K562 (cell line): Measurements from ENCODE around the gene ADRA1B. TPM values are rescaled to one million over a fixed set of nuclear protein-coding genes. Genes with fewer than 3 reads are reported as not detected.

Experiments
- ATAC-seq: fragments of 200-7000 bp; cut with Tn5 transposase; 3 replicates; pipeline ENCODE4 v1.9.1; 2020; ENCODE audit warnings: moderate library complexity
- BruUV-seq: library from RNA; stranded (reverse); fragments of 400-500 nt; replicated peaks from 2 replicates; lab custom pipeline; 2021; lab: Mats Ljungman, UMichigan
- CTCF ChIA-PET: fragments of 300-600 bp; formaldehyde crosslinking; extraction: SDS; loops from one replicate; lab custom pipeline; 2021; ENCODE audit warnings: low intra/inter-chr PET ratio; lab: Yijun Ruan, JAX
- POLR2A ChIA-PET: fragments of 300-600, 350-650 bp; sonication (Branson Sonifier 250); formaldehyde crosslinking; extraction: SDS; loops from one replicate; lab custom pipeline; 2021; ENCODE audit warnings: antibody characterized with exemption, inconsistent platforms; lab: Yijun Ruan, JAX
- DNase-seq, 4 experiments: peaks; one replicate each; pipeline versions ENCODE4 v3.0.0 to v3.0.0-alpha.2; 2011 to 2018; ENCODE audit warnings: low spot score in 3 of 4, mixed read lengths in 3 of 4; ENCODE audit errors: extremely low read depth in 1 of 4
- FAIRE-seq: peaks from 2 replicates; lab custom pipeline; 2011; peaks lifted over from hg19 to GRCh38; lab: Jason Lieb, UNC
- H2AFZ ChIP-seq: 2 replicates; pipeline ENCODE4 v1.6.0; 2011; ENCODE audit warnings: low read depth, low read length, control low read depth, inconsistent platforms
- H3K27ac ChIP-seq: fragments of 200-600 bp; 3 replicates; pipeline ENCODE4 v1.8.0; 2011; ENCODE audit warnings: low read depth, mild to moderate bottlenecking, control low read depth, inconsistent platforms, low read length, moderate library complexity, mixed read lengths; ENCODE audit errors: extremely low read depth
- H3K27me3 ChIP-seq, 2 experiments: fragments of 300-600 bp in 1 of 2; 2 replicates in 1 of 2; 3 replicates in 1 of 2; pipeline versions ENCODE4 v1.6.0 to v1.8.0; 2011; ENCODE audit warnings: inconsistent platforms in 2 of 2, low read length in 2 of 2, mild to moderate bottlenecking in 1 of 2, mixed read lengths in 1 of 2, moderate library complexity in 1 of 2; ENCODE audit not compliant: control insufficient read depth in 2 of 2, insufficient read depth in 2 of 2
- H3K36me3 ChIP-seq: fragments of 300-600 bp; 3 replicates; pipeline ENCODE4 v1.8.0; 2011; ENCODE audit warnings: mild to moderate bottlenecking, low read length, inconsistent platforms; ENCODE audit not compliant: control insufficient read depth, insufficient read depth
- H3K4me1 ChIP-seq, 2 experiments: fragments of 200-600 bp in 1 of 2; replicated peaks in 1 of 2; 2 replicates in 1 of 2; 3 replicates in 1 of 2; pipeline versions ENCODE4 v1.5.1 to v1.8.0; 2011; ENCODE audit warnings: inconsistent platforms in 2 of 2, low read length in 2 of 2, mild to moderate bottlenecking in 1 of 2, mixed read lengths in 1 of 2, moderate library complexity in 1 of 2; ENCODE audit not compliant: control insufficient read depth in 2 of 2, insufficient read depth in 2 of 2
- H3K4me2 ChIP-seq: 2 replicates; pipeline ENCODE4 v1.6.1; 2011; ENCODE audit warnings: low read length, control low read depth, inconsistent platforms, mixed read lengths; ENCODE audit not compliant: insufficient read depth
- H3K4me3 ChIP-seq: fragments of 200-600 bp; sonication (generic), shearing (Covaris generic); 2 replicates; pipeline ENCODE4 v1.5.1; 2016; ENCODE audit warnings: control low read depth, inconsistent platforms
- H3K79me2 ChIP-seq: fragments of 200-600 bp; 3 replicates; pipeline ENCODE4 v1.8.0; 2011; ENCODE audit warnings: low read length, inconsistent platforms; ENCODE audit not compliant: control insufficient read depth, insufficient read depth
- H3K9ac ChIP-seq, 2 experiments: 2 replicates each; pipeline versions ENCODE4 v1.6.0 to v1.6.1; 2011; ENCODE audit warnings: low read depth in 2 of 2, low read length in 2 of 2, control low read depth in 1 of 2, inconsistent platforms in 1 of 2, mild to moderate bottlenecking in 1 of 2, mixed read lengths in 1 of 2; ENCODE audit not compliant: insufficient read depth in 1 of 2
- H3K9me1 ChIP-seq: one replicate; pipeline ENCODE4 v1.6.0; 2011; ENCODE audit warnings: inconsistent platforms, mild to moderate bottlenecking, low read length, moderate library complexity; ENCODE audit not compliant: control insufficient read depth, insufficient read depth
- H3K9me3 ChIP-seq: replicated peaks from 2 replicates; pipeline ENCODE4 v1.5.1; 2011; ENCODE audit warnings: low read depth, low read length, inconsistent platforms; ENCODE audit not compliant: control insufficient read depth, insufficient read depth
- H4K20me1 ChIP-seq: replicated peaks from 2 replicates; pipeline ENCODE4 v1.6.1; 2011; ENCODE audit warnings: low read length, inconsistent platforms, mixed read lengths; ENCODE audit not compliant: control insufficient read depth, insufficient read depth
- CEBPB ChIP-seq: fragments of 450-650 bp; IDR thresholded peaks from 2 replicates; pipeline ENCODE4 v1.6.1; 2016; ENCODE audit warnings: missing genetic modification characterization, missing compliant biosample characterization
- CHD1 ChIP-seq: fragments of 200-600 bp; sonication (generic); IDR thresholded peaks from one replicate; pipeline ENCODE4 v1.6.1; 2012; ENCODE audit warnings: mild to moderate bottlenecking, moderate library complexity, low read length, inconsistent platforms
- FOSL1 ChIP-seq: fragments of 200-800 bp; sonication (Bioruptor generic); conservative IDR thresholded peaks from 2 replicates; pipeline ENCODE4 v1.6.1; 2016; ENCODE audit warnings: missing genetic modification characterization, missing compliant biosample characterization
- HSF4 ChIP-seq: fragments of 250-450 bp; sonication (Bioruptor Pico); IDR thresholded peaks from 2 replicates; pipeline ENCODE4 v2.1.2; 2022; ENCODE audit warnings: mild to moderate bottlenecking, moderate library complexity, borderline replicate concordance
- IFI16 ChIP-seq: fragments of 250-450 bp; sonication (Bioruptor Pico); IDR thresholded peaks from 2 replicates; pipeline ENCODE4 v2.1.2; 2022; ENCODE audit warnings: mild to moderate bottlenecking, inconsistent platforms
- KDM5B ChIP-seq: fragments of 200-600 bp; sonication (generic); IDR thresholded peaks from 2 replicates; pipeline ENCODE4 v1.6.1; 2012; ENCODE audit warnings: low read depth, mild to moderate bottlenecking, moderate library complexity, low read length, control low read depth, inconsistent platforms; ENCODE audit not compliant: insufficient replicate concordance
- PHB2 ChIP-seq: fragments of 450-650 bp; IDR thresholded peaks from 2 replicates; pipeline ENCODE4 v1.6.1; 2017; ENCODE audit warnings: low read depth
- SLC30A9 ChIP-seq: fragments of 250-450 bp; sonication (Bioruptor Pico); IDR thresholded peaks from 2 replicates; pipeline ENCODE4 v1.8.0; 2022; ENCODE audit warnings: mild to moderate bottlenecking, moderate library complexity
- SNRNP70 ChIP-seq: fragments of 200-400 bp; formaldehyde crosslinking; optimal IDR thresholded peaks from 2 replicates; pipeline ENCODE3; 2017; ENCODE audit warnings: low read depth, low read length
- SOX6 ChIP-seq: fragments of 450-650 bp; IDR thresholded peaks from 2 replicates; pipeline ENCODE4 v1.6.1; 2014; ENCODE audit warnings: mild to moderate bottlenecking
- TFAP4 ChIP-seq: sonication (generic); formaldehyde crosslinking; IDR thresholded peaks from 2 replicates; pipeline ENCODE4 v1.8.0; 2022; ENCODE audit warnings: missing genetic modification reagents, mild to moderate bottlenecking, moderate library complexity, borderline replicate concordance
- TSC22D4 ChIP-seq: fragments of 450-650 bp; IDR thresholded peaks from 2 replicates; pipeline ENCODE4 v1.6.1; 2016; ENCODE audit warnings: missing genetic modification characterization, missing biosample characterization, control low read depth
- ZNF217 ChIP-seq: sonication (generic); formaldehyde crosslinking; IDR thresholded peaks from 2 replicates; pipeline ENCODE4 v1.8.0; 2022; ENCODE audit warnings: mild to moderate bottlenecking, missing genetic modification reagents
- ZNF764 ChIP-seq: fragments of 250-450 bp; sonication (Bioruptor Pico); IDR thresholded peaks from 2 replicates; pipeline ENCODE4 v1.4.0; 2020; ENCODE audit warnings: low read depth, mild to moderate bottlenecking, moderate library complexity
- WGBS: fragments of 100-300 bp; shearing (Covaris generic); methylation state at CpG from one replicate; pipeline ENCODE4 v1.1.6; 2016; ENCODE audit warnings: low coverage, mixed read lengths; ENCODE audit not compliant: insufficient coverage; ENCODE audit errors: missing lambda C conversion rate; 5-methylcytosine and 5-hydroxymethylcytosine counted together
- in situ Hi-C: fragments of 300-500 bp; cut with MboI; formaldehyde crosslinking; loops from 4 replicates; pipeline ENCODE4 v1.15.0; 2018; ENCODE audit warnings: inconsistent platforms, mixed read lengths
- intact Hi-C: fragments of 100-400 bp; cut with micrococcal nuclease; formaldehyde crosslinking; loops from 2 replicates; pipeline ENCODE4 v1.14.2; 2022
- polyA plus RNA-seq, 8 experiments: library from polyadenylated mRNA; depleted of rRNA in 4 of 8; stranded (reverse) in 5 of 8; unstranded in 3 of 8; fragments of >200 nt; fragmentation: Nextera tagmentation in 2 of 8; fragmentation: Illumina TruSeq in 1 of 8; extraction: Ambion mirVana in 2 of 8; extraction: Trizol in 1 of 8; gene quantifications; 2 replicates each; pipeline versions ENCODE4 v1.2.1 to v1.2.3, GENCODE V29; 2011 to 2014; ENCODE audit warnings: inconsistent platforms in 1 of 8, missing spikeins in 1 of 8
- total RNA-seq, 7 experiments: library from RNA; depleted of rRNA in 6 of 7; stranded (reverse); fragments of >200 nt in 6 of 7; fragmentation: Illumina TruSeq in 2 of 7; extraction: Trizol in 2 of 7; gene quantifications; 2 replicates each; pipeline versions ENCODE4 v1.2.1 to v1.2.3, GENCODE V29; 2011 to 2021; ENCODE audit warnings: low replicate concordance in 1 of 7
- TF ChIP-seq, protein P1 (sequence below): fragments of 250-450 bp; sonication (Bioruptor Pico); IDR thresholded peaks from 2 replicates; pipeline ENCODE4 v1.4.0; 2020
- TF ChIP-seq, protein P2 (sequence below): fragments of 250-450 bp; sonication (Bioruptor Pico); IDR thresholded peaks from 2 replicates; pipeline ENCODE4 v1.8.0; 2022; ENCODE audit warnings: inconsistent platforms, mild to moderate bottlenecking, moderate library complexity, borderline replicate concordance
- TF ChIP-seq, protein P3 (sequence below), 2 experiments: fragments of 450-650 bp in 1 of 2; sonication (generic) in 1 of 2; formaldehyde crosslinking in 1 of 2; IDR thresholded peaks in 1 of 2; conservative IDR thresholded peaks in 1 of 2; 2 replicates each; pipeline versions ENCODE4 v1.6.1 to v1.8.1; 2016 to 2023; ENCODE audit warnings: mild to moderate bottlenecking in 2 of 2, moderate library complexity in 2 of 2, inconsistent platforms in 1 of 2, missing genetic modification reagents in 1 of 2

ADRA1B gene
- total and polyA plus RNA-seq, 9 of the 15 experiments (the other 6 are each of a cell fraction or from before 2014, with no cell fraction given), result not detected

DNA sequence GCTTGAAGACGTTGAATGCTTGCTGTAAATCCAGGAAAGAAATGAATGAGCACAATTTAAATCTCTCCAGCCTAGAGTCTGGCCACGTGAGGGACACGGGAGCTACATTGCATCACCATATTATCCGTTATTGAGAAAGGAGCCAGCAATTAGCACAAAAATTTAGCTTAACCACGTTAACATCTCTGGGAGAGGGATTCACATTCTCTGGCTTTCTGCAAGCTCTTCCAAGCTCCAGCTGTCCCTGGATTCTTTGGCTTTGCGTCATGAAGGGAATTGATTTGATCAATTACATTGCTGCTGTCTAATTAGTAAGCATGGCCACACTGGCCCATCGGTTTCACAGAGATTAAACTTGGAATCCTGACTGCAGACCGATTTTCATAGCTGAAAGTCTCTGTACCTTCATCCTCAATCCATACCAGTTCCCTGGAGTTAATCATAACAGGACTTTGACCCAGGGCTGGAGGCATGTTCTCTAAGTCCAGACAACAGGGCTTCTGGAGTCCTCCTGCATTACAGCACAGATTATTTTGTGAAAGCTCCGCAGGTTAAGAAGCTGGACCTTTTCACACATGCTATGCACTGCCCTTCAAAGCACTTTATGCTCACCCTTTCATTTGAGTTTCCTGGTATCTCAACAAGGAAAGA lies 31.6 kb downstream of the ADRA1B start:
- Histone ChIP-seq H3K79me2 (no peaks in the 10 kb centered on the region), H3K9ac (no peak overlapping the region), H3K4me2 (no peak overlapping the region), H3K27me3 (peaks cover 8 to 19% of the 10 kb centered on the region in 2 experiments; a peak in 3 of 5 replicates), H3K9me3 (no peaks in the 10 kb centered on the region), H3K36me3 (no peaks in the 10 kb centered on the region), H3K9me1 (no peaks in the 10 kb centered on the region), H4K20me1 (no peaks in the 10 kb centered on the region), H3K27ac (no peak overlapping the region), H3K4me3 (no peak overlapping the region), H2AFZ (no peak overlapping the region), H3K4me1 (no peaks in the 10 kb centered on the region)
- no peak for DNase-seq
- no TSS peak for BruUV-seq
- intact Hi-C loops (no loop called here), in situ Hi-C loops (no loop called here)
- FAIRE-seq, result no peak
- CTCF ChIA-PET, result no interaction called here
- ATAC-seq, result no peak
- POLR2A ChIA-PET, result no interaction called here
- 0% methylated on average over 9 of the region's 9 CpGs for WGBS
- TF ChIP-seq CHD1, result no peak
- TF ChIP-seq CEBPB (tag), result 0 out of 2 replicates have a peak, but pooled peaks have one; percentile 23
- TF ChIP-seq, protein P1, sequence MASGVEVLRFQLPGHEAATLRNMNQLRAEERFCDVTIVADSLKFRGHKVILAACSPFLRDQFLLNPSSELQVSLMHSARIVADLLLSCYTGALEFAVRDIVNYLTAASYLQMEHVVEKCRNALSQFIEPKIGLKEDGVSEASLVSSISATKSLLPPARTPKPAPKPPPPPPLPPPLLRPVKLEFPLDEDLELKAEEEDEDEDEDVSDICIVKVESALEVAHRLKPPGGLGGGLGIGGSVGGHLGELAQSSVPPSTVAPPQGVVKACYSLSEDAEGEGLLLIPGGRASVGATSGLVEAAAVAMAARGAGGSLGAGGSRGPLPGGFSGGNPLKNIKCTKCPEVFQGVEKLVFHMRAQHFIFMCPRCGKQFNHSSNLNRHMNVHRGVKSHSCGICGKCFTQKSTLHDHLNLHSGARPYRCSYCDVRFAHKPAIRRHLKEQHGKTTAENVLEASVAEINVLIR (CRISPR knock-in tag), result no peak
- TF ChIP-seq ZNF764 (CRISPR knock-in tag), result no peak
- TF ChIP-seq TFAP4 (CRISPR knock-in tag), result no peak
- no peak for TF ChIP-seq HSF4 (CRISPR knock-in tag)
- no peak for TF ChIP-seq SLC30A9
- TF ChIP-seq SNRNP70, result no peak
- no peak for TF ChIP-seq PHB2
- TF ChIP-seq, protein P2, sequence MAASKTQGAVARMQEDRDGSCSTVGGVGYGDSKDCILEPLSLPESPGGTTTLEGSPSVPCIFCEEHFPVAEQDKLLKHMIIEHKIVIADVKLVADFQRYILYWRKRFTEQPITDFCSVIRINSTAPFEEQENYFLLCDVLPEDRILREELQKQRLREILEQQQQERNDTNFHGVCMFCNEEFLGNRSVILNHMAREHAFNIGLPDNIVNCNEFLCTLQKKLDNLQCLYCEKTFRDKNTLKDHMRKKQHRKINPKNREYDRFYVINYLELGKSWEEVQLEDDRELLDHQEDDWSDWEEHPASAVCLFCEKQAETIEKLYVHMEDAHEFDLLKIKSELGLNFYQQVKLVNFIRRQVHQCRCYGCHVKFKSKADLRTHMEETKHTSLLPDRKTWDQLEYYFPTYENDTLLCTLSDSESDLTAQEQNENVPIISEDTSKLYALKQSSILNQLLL (CRISPR knock-in tag), result no peak
- no peak for TF ChIP-seq IFI16 (CRISPR knock-in tag)
- no peak for TF ChIP-seq ZNF217 (CRISPR knock-in tag)
- no peak for TF ChIP-seq TSC22D4
- TF ChIP-seq, protein P3, sequence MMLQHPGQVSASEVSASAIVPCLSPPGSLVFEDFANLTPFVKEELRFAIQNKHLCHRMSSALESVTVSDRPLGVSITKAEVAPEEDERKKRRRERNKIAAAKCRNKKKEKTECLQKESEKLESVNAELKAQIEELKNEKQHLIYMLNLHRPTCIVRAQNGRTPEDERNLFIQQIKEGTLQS (IDR thresholded peaks at IDR 0.05), result peak; percentile 50; the same call in 1 of the 2 replicates
- TF ChIP-seq, protein P3 (CRISPR knock-in tag; conservative IDR thresholded peaks at IDR 0.05), result no peak
- TF ChIP-seq KDM5B, result no peak
- no peak for TF ChIP-seq FOSL1 (tag)
- no peak for TF ChIP-seq SOX6
